ENCODE measurements around the gene RAB44. TPM values are rescaled to one million over a fixed set of nuclear protein-coding genes. Genes with fewer than 3 reads are reported as not detected.

RAB44 gene
- total and polyA plus RNA-seq, 7 donors, result under 0.01 to 0.71 (median 0.17) TPM; not detected in 3

GRCh38 chr6:36772397-36772796 is 74.8 kb downstream of the RAB44 start:
- Histone ChIP-seq H3K27ac (no peak overlapping the region), H3K4me3 (no peak overlapping the region), H3K4me1 (peaks cover 0 to 17% (median 13%) of the 10 kb centered on the region in 4 donors), H3K36me3 (no peaks in the 10 kb centered on the region), H3K9me3 (no peaks in the 10 kb centered on the region), H3K27me3 (no peaks in the 10 kb centered on the region)
- 70 to 94% methylated on average over 8 of the region's 8 CpGs for WGBS, 2 donors
- DNase-seq, result no peak
- no peak for TF ChIP-seq EP300 (IDR thresholded peaks at IDR 0.05)
- no peak for TF ChIP-seq POLR2A (IDR thresholded peaks at IDR 0.05)
- TF ChIP-seq CTCF (IDR thresholded peaks at IDR 0.05), result no peak
- TF ChIP-seq POLR2AphosphoS5 (IDR thresholded peaks at IDR 0.05), result no peak
- intact Hi-C loops (cut with DNase I), result no loop called here

- no peak for DNase-seq
- intact Hi-C loops (cut with DNase I), result no loop called here
- Histone ChIP-seq H3K27ac (no peak overlapping the region), H3K4me3 (no peak overlapping the region), H3K4me1 (peaks cover 0 to 7% (median 4%) of the 10 kb centered on the region in 4 donors), H3K9me3 (no peaks in the 10 kb centered on the region), H3K27me3 (peaks cover 0 to 7% (median 0%) of the 10 kb centered on the region in 3 donors), H3K36me3 (no peaks in the 10 kb centered on the region)
- no peak for TF ChIP-seq EP300 (IDR thresholded peaks at IDR 0.05)
- TF ChIP-seq POLR2A (IDR thresholded peaks at IDR 0.05), result no peak
- TF ChIP-seq CTCF (IDR thresholded peaks at IDR 0.05), result no peak
- no peak for TF ChIP-seq POLR2AphosphoS5 (IDR thresholded peaks at IDR 0.05)
- WGBS, 2 donors, result 85 to 87% methylated on average over 5 of the region's 5 CpGs
These were observed 76.7 kb downstream of the RAB44 start for GRCh38 chr6:36774331-36774730.

GRCh38 chr6:36776167-36776566 is 78.5 kb downstream of the RAB44 start:
- Histone ChIP-seq H3K4me3 (no peak overlapping the region), H3K4me1 (no peaks in the 10 kb centered on the region), H3K36me3 (no peaks in the 10 kb centered on the region), H3K27ac (no peak overlapping the region), H3K27me3 (peaks cover 0 to 7% (median 0%) of the 10 kb centered on the region in 3 donors), H3K9me3 (no peaks in the 10 kb centered on the region)
- no peak for DNase-seq
- TF ChIP-seq CTCF (IDR thresholded peaks at IDR 0.05), result no peak
- 80 to 87% methylated on average over 5 of the region's 5 CpGs for WGBS, 2 donors
- intact Hi-C loops (cut with DNase I), result no loop called here

- WGBS, 2 donors, result 67 to 77% methylated on average over 5 of the region's 5 CpGs
- H3K9me3 ChIP-seq, result no peaks in the 10 kb centered on the region
- intact Hi-C loops (cut with DNase I), result no loop called here
- no peaks in the 10 kb centered on the region for H3K4me1 ChIP-seq
- H3K27me3 ChIP-seq, result peaks cover 0 to 7% (median 0%) of the 10 kb centered on the region in 3 donors
- H3K27ac ChIP-seq, result no peak overlapping the region
- H3K4me3 ChIP-seq, result no peak overlapping the region
- H3K36me3 ChIP-seq, result no peaks in the 10 kb centered on the region
- no peak for DNase-seq
- TF ChIP-seq POLR2AphosphoS5 (IDR thresholded peaks at IDR 0.05) (no peak), CTCF (IDR thresholded peaks at IDR 0.05) (no peak), POLR2A (IDR thresholded peaks at IDR 0.05) (no peak), EP300 (IDR thresholded peaks at IDR 0.05) (no peak)
These were observed 80.2 kb downstream of the RAB44 start for GRCh38 chr6:36777801-36778200.

- peaks cover 0 to 7% (median 0%) of the 10 kb centered on the region in 3 donors for H3K27me3 ChIP-seq
- H3K9me3 ChIP-seq, result no peaks in the 10 kb centered on the region
- no peaks in the 10 kb centered on the region for H3K36me3 ChIP-seq
- intact Hi-C loops (cut with DNase I), result no loop called here
- no peaks in the 10 kb centered on the region for H3K4me1 ChIP-seq
- H3K4me3 ChIP-seq, result no peak overlapping the region
- TF ChIP-seq CTCF (IDR thresholded peaks at IDR 0.05) (no peak), POLR2A (IDR thresholded peaks at IDR 0.05) (no peak), POLR2AphosphoS5 (IDR thresholded peaks at IDR 0.05) (no peak), EP300 (IDR thresholded peaks at IDR 0.05) (no peak)
- 83 to 85% methylated on average over 5 of the region's 5 CpGs for WGBS, 2 donors
- DNase-seq, result no peak
- H3K27ac ChIP-seq, result no peak overlapping the region
These were observed 81.6 kb downstream of the RAB44 start for GRCh38 chr6:36779227-36779626.
